Fibroblast of mammary gland (primary cell): ENCODE results near the gene PAPSS1.
"Not testable (repeated sequence)": the region's sequence is repeated elsewhere in the genome, so short reads cannot be mapped to it uniquely, and the experiment has no call there.

Experiments used
- DNase-seq: peaks from one replicate; pipeline ENCODE4 v3.0.0-alpha.2; 2010; ENCODE audit warnings: low read depth
- H3K4me3 ChIP-seq: 2 replicates; pipeline ENCODE4 v1.5.1; 2011; ENCODE audit warnings: low read depth, mild to moderate bottlenecking, low read length, moderate library complexity; ENCODE audit not compliant: control insufficient read depth
- CTCF ChIP-seq: conservative IDR thresholded peaks from 2 replicates; pipeline ENCODE4 v1.5.1; 2011; ENCODE audit warnings: low read depth, low read length, inconsistent platforms; ENCODE audit not compliant: control insufficient read depth, insufficient read depth

PAPSS1 gene

GRCh38 chr4:107733431-107733925, 13.4 kb upstream of the PAPSS1 start:
- H3K4me3 ChIP-seq, result no peak overlapping the region
- no peak for DNase-seq
- no peak for TF ChIP-seq CTCF

GRCh38 chr4:107729050-107729449, 9.0 kb upstream of the PAPSS1 start:
- H3K4me3 ChIP-seq, DNase-seq: not testable (repeated sequence)

- not testable (repeated sequence) for DNase-seq, H3K4me3 ChIP-seq
Measured at GRCh38 chr4:107726131-107726925, 6.3 kb upstream of the PAPSS1 start.

- no peak overlapping the region for H3K4me3 ChIP-seq
- peak; percentile 66 for DNase-seq
- TF ChIP-seq CTCF, result no peak
Measured at GRCh38 chr4:107725281-107725859, 5.3 kb upstream of the PAPSS1 start.

GRCh38 chr4:107723331-107723730, 3.3 kb upstream of the PAPSS1 start:
- H3K4me3 ChIP-seq, result not testable (repeated sequence)

GRCh38 chr4:107721436-107722100, 1.5 kb upstream of the PAPSS1 start:
- no peak overlapping the region for H3K4me3 ChIP-seq
- TF ChIP-seq CTCF, result no peak
- no peak for DNase-seq

More at GRCh38 chr4:107723331-107723730, 3.3 kb upstream of the PAPSS1 start:
- not testable (repeated sequence) for DNase-seq

- peak; percentile 33 for DNase-seq
Measured at GRCh38 chr4:107719207-107719921, 670 bp downstream of the PAPSS1 start.

More at GRCh38 chr4:107719207-107719921, 670 bp downstream of the PAPSS1 start:
- peak overlapping the region; percentile 86 for H3K4me3 ChIP-seq
- TF ChIP-seq CTCF, result no peak
